Activated B cell treated with CpG ODN at 0.5 μM for 24 hours (primary cell): Measurements from ENCODE around the gene TBC1D1. TPM values are rescaled to one million over a fixed set of nuclear protein-coding genes. Genes with fewer than 3 reads are reported as not detected.
A peak's percentile ranks its signal among the peaks of the same experiment; 100 is the strongest.

Experiments used
- ATAC-seq: fragments of 200-7000 bp; cut with Tn5 transposase; one replicate; pipeline ENCODE4 v1.10.0; 2021; ENCODE audit warnings: low read depth, mild to moderate bottlenecking, moderate library complexity
- CTCF ChIA-PET: fragments of 350-600 bp; sonication (Branson Sonifier 250); formaldehyde crosslinking; loops from one replicate; lab custom pipeline; 2021; ENCODE audit warnings: antibody characterized with exemption; lab: Charles Lee
- POLR2A ChIA-PET: fragments of 350-600 bp; sonication (Branson Sonifier 250); formaldehyde crosslinking; loops from one replicate; lab custom pipeline; 2021; ENCODE audit warnings: antibody characterized with exemption; lab: Charles Lee
- DNase-seq: peaks from one replicate; pipeline ENCODE4 v3.0.0; 2022
- H3K27ac Mint-ChIP-seq: one replicate; pipeline ENCODE4 v1.8.0; 2020; ENCODE audit warnings: mixed read lengths
- H3K27me3 Mint-ChIP-seq: one replicate; pipeline ENCODE4 v1.8.0; 2021; ENCODE audit warnings: mixed read lengths
- H3K36me3 Mint-ChIP-seq: one replicate; pipeline ENCODE4 v1.8.0; 2021; ENCODE audit warnings: low read depth, mixed read lengths
- H3K4me1 Mint-ChIP-seq: one replicate; pipeline ENCODE4 v1.8.0; 2021; ENCODE audit warnings: mixed read lengths
- H3K4me3 Mint-ChIP-seq: one replicate; pipeline ENCODE4 v1.8.0; 2020; ENCODE audit warnings: mild to moderate bottlenecking, mixed read lengths
- H3K9me3 Mint-ChIP-seq: one replicate; pipeline ENCODE4 v1.8.0; 2020; ENCODE audit warnings: mixed read lengths
- CTCF ChIP-seq: fragments of 200-600 bp; IDR thresholded peaks from one replicate; pipeline ENCODE4 v1.8.0; 2022; ENCODE audit warnings: antibody characterized with exemption, mild to moderate bottlenecking
- intact Hi-C: fragments of 100-400 bp; cut with micrococcal nuclease; formaldehyde crosslinking; loops from one replicate; pipeline ENCODE4 v1.15.1; 2024
- total RNA-seq: library from RNA; stranded (reverse); gene quantifications from 2 replicates; pipeline ENCODE4 v1.2.3, GENCODE V29; 2022

TBC1D1 gene
- total RNA-seq, 1 donor from 2014 or later = 84.8 TPM

GRCh38 chr4:38152721-38153386 is 262.0 kb downstream of the TBC1D1 start:
- no peak for ATAC-seq

DNA sequence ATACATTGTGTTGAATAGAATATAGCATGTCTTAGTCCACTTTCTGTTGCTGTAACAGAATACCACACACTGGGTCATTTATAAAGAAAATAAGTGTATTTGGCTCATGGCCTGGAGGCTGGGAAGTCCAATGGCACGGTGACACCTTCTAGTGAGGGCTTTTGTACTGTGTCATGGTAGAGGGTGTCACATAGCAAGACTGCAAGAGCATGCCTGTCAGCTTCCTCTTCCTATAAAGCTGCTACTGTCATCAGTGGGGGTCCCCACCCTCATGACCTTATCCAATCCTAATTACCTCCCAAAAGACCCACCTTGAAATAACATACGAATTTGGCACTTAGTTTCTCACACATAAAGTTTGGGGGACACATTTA is 262.5 kb downstream of the TBC1D1 start:
- Mint-ChIP-seq H3K9me3 (no peaks in the 10 kb centered on the region), H3K27ac (no peak overlapping the region), H3K4me3 (no peak overlapping the region), H3K27me3 (no peaks in the 10 kb centered on the region), H3K36me3 (no peaks in the 10 kb centered on the region), H3K4me1 (peaks cover 25% of the 10 kb centered on the region)
- ATAC-seq (no peak), DNase-seq (no peak)
- POLR2A ChIA-PET = no interaction called here
- TF ChIP-seq CTCF = no peak
- CTCF ChIA-PET = no interaction called here
- intact Hi-C loops = loop anchor here (2.0 kb wide), 1 partner anchor 21 kb away; no protein-coding TSS in a partner anchor

More at GRCh38 chr4:38152721-38153386, 262.0 kb downstream of the TBC1D1 start:
- Mint-ChIP-seq H3K27ac (no peak overlapping the region), H3K9me3 (no peaks in the 10 kb centered on the region), H3K4me3 (no peak overlapping the region), H3K27me3 (no peaks in the 10 kb centered on the region), H3K4me1 (peaks cover 25% of the 10 kb centered on the region), H3K36me3 (no peaks in the 10 kb centered on the region)
- intact Hi-C loops = loop anchor here (2.0 kb wide), 1 partner anchor 20 kb away; no protein-coding TSS in a partner anchor
- CTCF ChIA-PET = no interaction called here
- no peak for TF ChIP-seq CTCF
- no peak for DNase-seq
- POLR2A ChIA-PET = no interaction called here

DNA sequence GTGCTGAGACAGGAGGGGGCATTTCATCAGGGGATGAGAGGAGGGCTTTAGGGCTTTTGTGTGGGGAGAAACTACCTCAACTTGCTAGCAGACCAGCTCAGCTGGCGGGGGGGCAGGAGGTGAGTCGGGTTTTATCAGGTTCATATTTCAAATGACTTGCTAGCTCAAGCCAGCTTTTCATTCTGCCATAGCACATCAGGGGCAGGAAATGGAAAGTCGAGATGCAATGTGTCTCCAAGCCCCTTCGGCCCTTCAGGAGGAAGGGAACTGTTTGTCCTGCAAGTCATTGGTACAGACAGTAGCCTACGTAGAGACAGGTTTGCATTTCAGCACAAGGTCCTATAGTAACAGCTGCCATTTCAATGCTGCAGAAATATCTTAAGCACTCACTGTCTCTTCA is 263.4 kb downstream of the TBC1D1 start:
- CTCF ChIA-PET = interaction anchor here (0.7 kb wide), 1 partner anchor 25 kb away, joined by 3 read pairs; no protein-coding TSS in a partner anchor

GRCh38 chr4:38154681-38155588 is 264.1 kb downstream of the TBC1D1 start:
- no peaks in the 10 kb centered on the region for H3K27me3 Mint-ChIP-seq
- ATAC-seq (peak; percentile 87), DNase-seq (no peak)
- ChIA-PET CTCF (no interaction called here), POLR2A (interaction anchor here (0.6 kb wide), 2 partner anchors 19 to 553 kb away, joined by 4 to 6 read pairs; no protein-coding TSS in a partner anchor)
- peak overlapping the region; percentile 52 for H3K4me3 Mint-ChIP-seq
- peaks cover 25% of the 10 kb centered on the region for H3K4me1 Mint-ChIP-seq
- H3K36me3 Mint-ChIP-seq = no peaks in the 10 kb centered on the region
- intact Hi-C loops = no loop called here
- TF ChIP-seq CTCF = no peak
- H3K27ac Mint-ChIP-seq = no peak overlapping the region
- no peaks in the 10 kb centered on the region for H3K9me3 Mint-ChIP-seq

More for the DNA sequence above, 263.4 kb downstream of the TBC1D1 start:
- peaks cover 25% of the 10 kb centered on the region for H3K4me1 Mint-ChIP-seq
- H3K27ac Mint-ChIP-seq = no peak overlapping the region
- no peaks in the 10 kb centered on the region for H3K9me3 Mint-ChIP-seq
- H3K4me3 Mint-ChIP-seq = no peak overlapping the region
- ATAC-seq (no peak), DNase-seq (no peak)
- H3K27me3 Mint-ChIP-seq = no peaks in the 10 kb centered on the region
- no peak for TF ChIP-seq CTCF
- no peaks in the 10 kb centered on the region for H3K36me3 Mint-ChIP-seq
- intact Hi-C loops = no loop called here
- POLR2A ChIA-PET = no interaction called here
